Adipocyte (in vitro differentiated cells): Measurements from ENCODE around the gene PCTP.
A peak's percentile ranks its signal among the peaks of the same experiment; 100 is the strongest.

Experiments used
- DNase-seq: peaks from one replicate; pipeline ENCODE4 v3.0.0-alpha.2; 2015; ENCODE audit warnings: low read depth
- H3K27me3 ChIP-seq: replicated peaks from 2 replicates; pipeline ENCODE4 v1.7.0; 2013; ENCODE audit warnings: mild to moderate bottlenecking, low read length, moderate library complexity; ENCODE audit not compliant: control insufficient read depth, insufficient read depth
- H3K36me3 ChIP-seq: 2 replicates; pipeline ENCODE4 v1.7.0; 2013; ENCODE audit warnings: low read length, mild to moderate bottlenecking, moderate library complexity; ENCODE audit not compliant: control insufficient read depth, insufficient read depth, severe bottlenecking
- H3K4me1 ChIP-seq: 2 replicates; pipeline ENCODE4 v1.7.0; 2013; ENCODE audit warnings: mild to moderate bottlenecking, low read length, moderate library complexity; ENCODE audit not compliant: control insufficient read depth, insufficient read depth
- H3K4me3 ChIP-seq: 2 replicates; pipeline ENCODE4 v1.7.0; 2013; ENCODE audit warnings: mild to moderate bottlenecking, low read length, moderate library complexity
- H3K9ac ChIP-seq: 2 replicates; pipeline ENCODE4 v1.7.0; 2013; ENCODE audit warnings: mild to moderate bottlenecking, low read length, moderate library complexity
- H3K9me3 ChIP-seq: 2 replicates; pipeline ENCODE4 v1.7.0; 2013; ENCODE audit warnings: mild to moderate bottlenecking, low read length, moderate library complexity; ENCODE audit not compliant: control insufficient read depth

Gene PCTP

GRCh38 chr17:55750750-55751657 lies at the start of gene PCTP:
Gene PCTP (plus strand): TSS chr17:55751051. CDS start chr17:55751104, 53 bp downstream.
- Histone ChIP-seq H3K9me3 (no peaks in the 10 kb centered on the region), H3K9ac (peak within 1 kb of the TSS; percentile 94), H3K36me3 (peaks cover 6% of the 10 kb centered on the region), H3K27me3 (no peaks in the 10 kb centered on the region), H3K4me1 (peaks cover 15% of the 10 kb centered on the region), H3K4me3 (peak within 1 kb of the TSS; percentile 86)
- peak; percentile 97 for DNase-seq

GRCh38 chr17:55702150-55702549 lies 48.7 kb upstream of the PCTP start:
- no peak overlapping the region for H3K4me3 ChIP-seq
- H3K9me3 ChIP-seq: no peaks in the 10 kb centered on the region
- no peaks in the 10 kb centered on the region for H3K36me3 ChIP-seq
- H3K4me1 ChIP-seq: no peaks in the 10 kb centered on the region
- no peak for DNase-seq
- H3K9ac ChIP-seq: no peak overlapping the region
- H3K27me3 ChIP-seq: no peaks in the 10 kb centered on the region

- H3K36me3 ChIP-seq: no peaks in the 10 kb centered on the region
- no peak overlapping the region for H3K4me3 ChIP-seq
- no peaks in the 10 kb centered on the region for H3K9me3 ChIP-seq
- peaks cover 5% of the 10 kb centered on the region for H3K4me1 ChIP-seq
- H3K27me3 ChIP-seq: no peaks in the 10 kb centered on the region
- DNase-seq: no peak
- no peak overlapping the region for H3K9ac ChIP-seq
These were observed 46.5 kb upstream of the PCTP start for GRCh38 chr17:55704401-55704800.

GRCh38 chr17:55705847-55706246 lies 45.0 kb upstream of the PCTP start:
- no peaks in the 10 kb centered on the region for H3K9me3 ChIP-seq
- no peak for DNase-seq
- no peaks in the 10 kb centered on the region for H3K27me3 ChIP-seq
- H3K4me1 ChIP-seq: peaks cover 17% of the 10 kb centered on the region
- no peak overlapping the region for H3K4me3 ChIP-seq
- H3K9ac ChIP-seq: no peak overlapping the region
- no peaks in the 10 kb centered on the region for H3K36me3 ChIP-seq

GRCh38 chr17:55706808-55707773 lies 43.8 kb upstream of the PCTP start:
- DNase-seq: no peak
- H3K9ac ChIP-seq: no peak overlapping the region

GRCh38 chr17:55708175-55708974 lies 42.5 kb upstream of the PCTP start:
- Histone ChIP-seq H3K4me3 (no peak overlapping the region), H3K9ac (no peak overlapping the region), H3K36me3 (no peaks in the 10 kb centered on the region), H3K27me3 (no peaks in the 10 kb centered on the region), H3K4me1 (peaks cover 21% of the 10 kb centered on the region), H3K9me3 (no peaks in the 10 kb centered on the region)
- DNase-seq: no peak

More at GRCh38 chr17:55706808-55707773, 43.8 kb upstream of the PCTP start:
- Histone ChIP-seq H3K4me3 (no peak overlapping the region), H3K36me3 (no peaks in the 10 kb centered on the region), H3K27me3 (no peaks in the 10 kb centered on the region), H3K9me3 (no peaks in the 10 kb centered on the region), H3K4me1 (peaks cover 21% of the 10 kb centered on the region)

GRCh38 chr17:55709440-55709839 lies 41.4 kb upstream of the PCTP start:
- Histone ChIP-seq H3K36me3 (no peaks in the 10 kb centered on the region), H3K4me3 (no peak overlapping the region), H3K9me3 (no peaks in the 10 kb centered on the region), H3K9ac (no peak overlapping the region), H3K27me3 (no peaks in the 10 kb centered on the region), H3K4me1 (peaks cover 21% of the 10 kb centered on the region)
- no peak for DNase-seq

GRCh38 chr17:55709984-55710383 lies 40.9 kb upstream of the PCTP start:
- Histone ChIP-seq H3K9me3 (no peaks in the 10 kb centered on the region), H3K4me1 (peaks cover 21% of the 10 kb centered on the region), H3K36me3 (no peaks in the 10 kb centered on the region), H3K27me3 (no peaks in the 10 kb centered on the region), H3K9ac (no peak overlapping the region), H3K4me3 (no peak overlapping the region)
- no peak for DNase-seq

GRCh38 chr17:55710410-55710809 lies 40.4 kb upstream of the PCTP start:
- Histone ChIP-seq H3K36me3 (no peaks in the 10 kb centered on the region), H3K4me3 (no peak overlapping the region), H3K4me1 (peaks cover 21% of the 10 kb centered on the region), H3K9ac (no peak overlapping the region), H3K27me3 (no peaks in the 10 kb centered on the region), H3K9me3 (no peaks in the 10 kb centered on the region)
- no peak for DNase-seq

GRCh38 chr17:55710829-55711496 lies 39.9 kb upstream of the PCTP start:
- no peak overlapping the region for H3K9ac ChIP-seq
- peaks cover 21% of the 10 kb centered on the region for H3K4me1 ChIP-seq
- H3K9me3 ChIP-seq: no peaks in the 10 kb centered on the region
- no peak overlapping the region for H3K4me3 ChIP-seq
- H3K27me3 ChIP-seq: no peaks in the 10 kb centered on the region
- no peaks in the 10 kb centered on the region for H3K36me3 ChIP-seq
- DNase-seq: no peak
